Vagina (tissue), 2 donors: Measurements from ENCODE around the gene SNX27. TPM values are rescaled to one million over a fixed set of nuclear protein-coding genes. Genes with fewer than 3 reads are reported as not detected.

Experiments
- DNase-seq, 2 donors: peaks; one replicate each; pipeline ENCODE4 v3.0.0-alpha.2; 2017; ENCODE audit errors: extremely low spot score in 2 of 2
- H3K27ac ChIP-seq: fragments of 200-600 bp; sonication (generic); one replicate; pipeline ENCODE4 v1.5.1; 2019
- H3K27me3 ChIP-seq: fragments of 200-600 bp; sonication (generic); one replicate; pipeline ENCODE4 v1.5.1; 2019
- H3K36me3 ChIP-seq, 2 donors: fragments of 200-600 bp; sonication (generic); one replicate each; pipeline ENCODE4 v1.5.1; 2017 to 2019
- H3K4me1 ChIP-seq: fragments of 200-600 bp; sonication (generic); one replicate; pipeline ENCODE4 v1.5.1; 2019
- H3K4me3 ChIP-seq, 2 donors: fragments of 200-600 bp; sonication (generic); 1 replicate in 1 of 2; 2 replicates in 1 of 2; pipeline ENCODE4 v1.5.1; 2016 to 2019
- H3K9me3 ChIP-seq: fragments of 200-600 bp; sonication (generic); one replicate; pipeline ENCODE4 v1.5.1; 2019
- POLR2A ChIP-seq, 2 donors: fragments of 450-650 bp; IDR thresholded peaks; one replicate each; pipeline ENCODE4 v1.6.1; 2017; ENCODE audit warnings: antibody characterized with exemption in 2 of 2, mild to moderate bottlenecking in 2 of 2, moderate library complexity in 2 of 2
- POLR2AphosphoS5 ChIP-seq, 2 donors: sonication (generic); formaldehyde crosslinking; IDR thresholded peaks; one replicate each; pipeline ENCODE4 v1.9.0; 2017; ENCODE audit warnings: antibody characterized with exemption in 2 of 2, mild to moderate bottlenecking in 2 of 2, low read depth in 1 of 2; ENCODE audit not compliant: insufficient read depth in 1 of 2
- intact Hi-C: fragments of 100-400 bp; cut with DNase I; formaldehyde crosslinking; loops from one replicate; pipeline ENCODE4 v1.15.1; 2023
- total RNA-seq: library from RNA; depleted of rRNA; stranded (reverse); fragments of >200 nt; gene quantifications from one replicate; pipeline ENCODE4 v1.2.3, GENCODE V29; 2016
- TF ChIP-seq, protein P1 (sequence below), 3 experiments: fragments of 450-650 bp in 2 of 3; fragments of 200-600 bp in 1 of 3; sonication (generic) in 1 of 3; IDR thresholded peaks; one replicate each; pipeline ENCODE4 v1.5.1; 2017 to 2019; ENCODE audit warnings: antibody characterized with exemption in 3 of 3, mild to moderate bottlenecking in 2 of 3, moderate library complexity in 2 of 3

The SNX27 gene
- total RNA-seq, 1 donor from 2014 or later, result 50.6 TPM

DNA sequence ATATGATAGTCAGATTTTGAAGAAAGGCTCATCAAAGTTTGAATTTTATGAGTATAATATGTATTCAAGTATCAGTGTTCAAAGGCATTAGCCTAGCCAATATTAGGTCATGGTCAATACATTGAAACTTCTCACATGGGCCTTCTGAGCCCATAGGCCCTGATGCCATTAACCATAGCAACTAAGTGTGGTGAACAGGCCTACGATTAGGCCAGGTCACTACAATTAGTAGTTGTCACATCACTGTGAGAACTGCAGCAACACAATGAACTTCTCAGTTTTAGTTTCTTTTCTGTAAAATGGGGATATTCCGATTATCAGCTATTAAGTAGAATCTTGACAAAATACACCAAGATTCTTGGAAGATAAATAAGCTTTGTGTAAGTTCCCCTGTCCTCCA is 74.7 kb downstream of the SNX27 start:
- TF ChIP-seq, protein P1, sequence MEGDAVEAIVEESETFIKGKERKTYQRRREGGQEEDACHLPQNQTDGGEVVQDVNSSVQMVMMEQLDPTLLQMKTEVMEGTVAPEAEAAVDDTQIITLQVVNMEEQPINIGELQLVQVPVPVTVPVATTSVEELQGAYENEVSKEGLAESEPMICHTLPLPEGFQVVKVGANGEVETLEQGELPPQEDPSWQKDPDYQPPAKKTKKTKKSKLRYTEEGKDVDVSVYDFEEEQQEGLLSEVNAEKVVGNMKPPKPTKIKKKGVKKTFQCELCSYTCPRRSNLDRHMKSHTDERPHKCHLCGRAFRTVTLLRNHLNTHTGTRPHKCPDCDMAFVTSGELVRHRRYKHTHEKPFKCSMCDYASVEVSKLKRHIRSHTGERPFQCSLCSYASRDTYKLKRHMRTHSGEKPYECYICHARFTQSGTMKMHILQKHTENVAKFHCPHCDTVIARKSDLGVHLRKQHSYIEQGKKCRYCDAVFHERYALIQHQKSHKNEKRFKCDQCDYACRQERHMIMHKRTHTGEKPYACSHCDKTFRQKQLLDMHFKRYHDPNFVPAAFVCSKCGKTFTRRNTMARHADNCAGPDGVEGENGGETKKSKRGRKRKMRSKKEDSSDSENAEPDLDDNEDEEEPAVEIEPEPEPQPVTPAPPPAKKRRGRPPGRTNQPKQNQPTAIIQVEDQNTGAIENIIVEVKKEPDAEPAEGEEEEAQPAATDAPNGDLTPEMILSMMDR (IDR thresholded peaks at IDR 0.05), result no peak
- no peak for TF ChIP-seq POLR2AphosphoS5 (IDR thresholded peaks at IDR 0.05; ENCODE audit: insufficient read depth in 1 of 2, low read depth in 1 of 2)
- TF ChIP-seq POLR2A (IDR thresholded peaks at IDR 0.05), result no peak
- H3K4me3 ChIP-seq, result no peak overlapping the region
- no peak overlapping the region for H3K27ac ChIP-seq
- intact Hi-C loops, result no loop called here
- no peak for DNase-seq
- H3K4me1 ChIP-seq, result no peaks in the 10 kb centered on the region
- H3K27me3 ChIP-seq, result no peaks in the 10 kb centered on the region
- H3K36me3 ChIP-seq, result peaks cover 0 to 22% of the 10 kb centered on the region in 2 donors
- no peaks in the 10 kb centered on the region for H3K9me3 ChIP-seq

DNA sequence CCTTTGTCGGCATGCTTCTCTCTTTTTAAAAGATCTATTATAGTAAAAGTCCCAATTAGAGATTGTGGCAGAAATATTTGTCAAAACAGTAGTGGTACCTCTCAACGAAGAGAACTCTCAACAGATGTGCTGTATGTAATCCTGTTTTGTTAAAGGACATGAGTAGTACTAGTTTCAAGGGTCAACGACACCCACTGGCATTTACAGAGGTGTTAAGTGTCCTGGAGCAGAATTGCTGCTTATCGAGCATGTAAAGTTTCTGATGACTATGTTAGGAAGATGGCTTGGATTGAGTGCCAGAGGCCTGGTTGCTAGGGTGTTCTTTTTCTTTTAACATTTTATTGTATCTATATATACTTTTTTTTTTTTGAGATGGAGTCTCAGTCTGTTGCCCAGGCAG is 77.6 kb downstream of the SNX27 start:
- DNase-seq, result no peak
- no peaks in the 10 kb centered on the region for H3K9me3 ChIP-seq
- H3K36me3 ChIP-seq, result peaks cover 0 to 22% of the 10 kb centered on the region in 2 donors
- TF ChIP-seq POLR2AphosphoS5 (IDR thresholded peaks at IDR 0.05; ENCODE audit: insufficient read depth in 1 of 2, low read depth in 1 of 2) (no peak), POLR2A (IDR thresholded peaks at IDR 0.05) (no peak)
- TF ChIP-seq, protein P1 (IDR thresholded peaks at IDR 0.05), result no peak
- no peak overlapping the region for H3K27ac ChIP-seq
- intact Hi-C loops, result no loop called here
- no peaks in the 10 kb centered on the region for H3K27me3 ChIP-seq
- H3K4me3 ChIP-seq, result no peak overlapping the region
- H3K4me1 ChIP-seq, result no peaks in the 10 kb centered on the region

DNA sequence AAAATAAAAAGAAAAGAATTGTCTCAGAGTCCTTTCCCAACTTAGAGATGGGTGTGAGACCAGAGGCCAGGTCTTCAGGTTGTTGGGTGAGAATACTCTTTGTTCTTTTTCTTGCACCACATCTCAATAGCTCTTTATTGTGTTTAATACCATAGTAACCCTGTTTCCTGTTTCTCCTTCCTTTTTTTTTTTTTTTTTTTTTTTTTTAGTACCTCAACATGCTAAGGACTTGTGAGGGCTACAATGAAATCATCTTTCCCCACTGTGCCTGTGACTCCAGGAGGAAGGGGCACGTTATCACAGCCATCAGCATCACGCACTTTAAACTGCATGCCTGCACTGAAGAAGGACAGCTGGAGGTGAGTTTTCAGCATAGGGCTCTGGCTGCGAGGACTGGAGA is 80.4 kb downstream of the SNX27 start:
- H3K9me3 ChIP-seq, result no peaks in the 10 kb centered on the region
- no peaks in the 10 kb centered on the region for H3K4me1 ChIP-seq
- intact Hi-C loops, result no loop called here
- no peaks in the 10 kb centered on the region for H3K27me3 ChIP-seq
- TF ChIP-seq POLR2A (IDR thresholded peaks at IDR 0.05) (no peak), POLR2AphosphoS5 (IDR thresholded peaks at IDR 0.05; ENCODE audit: insufficient read depth in 1 of 2, low read depth in 1 of 2) (no peak)
- TF ChIP-seq, protein P1 (IDR thresholded peaks at IDR 0.05), result no peak
- H3K36me3 ChIP-seq, result peaks cover 0 to 31% of the 10 kb centered on the region in 2 donors
- no peak overlapping the region for H3K27ac ChIP-seq
- no peak overlapping the region for H3K4me3 ChIP-seq
- no peak for DNase-seq

DNA sequence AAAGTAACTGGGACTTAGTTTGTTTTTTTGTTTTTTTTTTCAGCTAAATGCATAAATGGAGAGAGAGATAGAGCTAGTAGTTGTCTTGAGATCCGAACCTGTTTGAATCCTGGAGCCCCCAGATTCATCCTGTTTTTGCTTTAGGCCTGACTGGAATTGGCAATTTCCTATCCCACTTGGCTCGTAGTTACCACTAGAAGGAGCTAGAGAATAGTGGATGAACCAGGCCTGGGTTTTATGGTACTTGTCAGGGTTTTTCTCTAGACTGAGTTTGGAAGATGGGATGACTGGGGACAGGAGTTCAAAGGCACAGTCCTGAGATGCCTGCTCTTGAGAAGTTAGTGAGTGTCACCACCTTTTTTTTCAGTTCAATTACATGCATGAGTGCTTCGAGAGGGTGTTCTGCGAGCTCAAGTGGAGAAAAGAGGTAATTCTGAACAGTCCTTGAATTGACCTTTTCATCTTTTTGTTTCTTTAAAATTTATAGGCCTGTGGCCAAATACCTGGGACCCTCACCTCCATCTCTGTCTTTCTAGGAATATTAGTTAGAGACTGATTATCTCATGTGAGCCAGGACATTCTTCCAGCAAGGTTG is 81.3 kb downstream of the SNX27 start:
- H3K36me3 ChIP-seq, result peaks cover 0 to 38% of the 10 kb centered on the region in 2 donors
- H3K4me1 ChIP-seq, result no peaks in the 10 kb centered on the region
- no peak for TF ChIP-seq POLR2AphosphoS5 (IDR thresholded peaks at IDR 0.05; ENCODE audit: insufficient read depth in 1 of 2, low read depth in 1 of 2)
- TF ChIP-seq POLR2A (IDR thresholded peaks at IDR 0.05), result no peak
- TF ChIP-seq, protein P1 (IDR thresholded peaks at IDR 0.05), result no peak
- H3K27ac ChIP-seq, result no peak overlapping the region
- H3K9me3 ChIP-seq, result no peaks in the 10 kb centered on the region
- H3K4me3 ChIP-seq, result no peak overlapping the region
- no peak for DNase-seq
- H3K27me3 ChIP-seq, result no peaks in the 10 kb centered on the region
- intact Hi-C loops, result no loop called here

DNA sequence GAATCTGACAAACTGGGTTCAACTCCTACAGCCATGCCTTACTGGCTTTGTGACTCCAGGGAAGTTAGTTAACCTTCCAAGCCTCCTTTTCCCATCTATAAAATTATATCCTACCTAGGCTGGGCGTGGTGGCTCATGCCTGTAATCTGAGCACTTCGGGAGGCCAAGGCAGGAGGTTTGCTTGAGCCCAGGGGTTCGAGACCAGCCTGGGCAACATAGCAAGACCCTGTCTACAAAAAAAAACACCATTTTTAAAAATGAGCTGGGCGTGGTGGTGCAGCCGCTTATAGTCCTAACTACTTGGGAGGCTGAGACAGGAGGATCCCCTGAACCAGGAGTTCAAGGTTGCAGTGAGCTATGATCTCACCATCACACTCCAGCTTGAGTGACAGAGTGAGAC is 89.7 kb downstream of the SNX27 start:
- no peak for TF ChIP-seq POLR2AphosphoS5 (IDR thresholded peaks at IDR 0.05; ENCODE audit: insufficient read depth in 1 of 2, low read depth in 1 of 2)
- no peak for TF ChIP-seq POLR2A (IDR thresholded peaks at IDR 0.05)
- TF ChIP-seq, protein P1 (IDR thresholded peaks at IDR 0.05), result no peak
- no peak overlapping the region for H3K4me3 ChIP-seq
- no peak for DNase-seq
- no peak overlapping the region for H3K27ac ChIP-seq
- H3K4me1 ChIP-seq, result no peaks in the 10 kb centered on the region
- peaks cover 0 to 39% of the 10 kb centered on the region in 2 donors for H3K36me3 ChIP-seq
- intact Hi-C loops, result no loop called here
- H3K9me3 ChIP-seq, result no peaks in the 10 kb centered on the region
- H3K27me3 ChIP-seq, result no peaks in the 10 kb centered on the region
